HG03095 (cell line): Measurements from ENCODE around the gene GPR89A.
"Not testable (repeated sequence)": the region's sequence is repeated elsewhere in the genome, so short reads cannot be mapped to it uniquely, and the experiment has no call there.

ENCODE experiments used
- ATAC-seq: cut with Tn5 transposase; IDR thresholded peaks from one replicate; pipeline ENCODE4 v1.9.1; 2021; ENCODE audit warnings: moderate library complexity; ENCODE audit not compliant: unreplicated experiment

The GPR89A gene

GRCh38 chr1:145607833-145608733, at the start of gene GPR89A:
TSS of gene GPR89A (plus strand) at chr1:145607988. CDS start at chr1:145608134, 146 bp downstream.
- peak; percentile 93 for ATAC-seq

DNA sequence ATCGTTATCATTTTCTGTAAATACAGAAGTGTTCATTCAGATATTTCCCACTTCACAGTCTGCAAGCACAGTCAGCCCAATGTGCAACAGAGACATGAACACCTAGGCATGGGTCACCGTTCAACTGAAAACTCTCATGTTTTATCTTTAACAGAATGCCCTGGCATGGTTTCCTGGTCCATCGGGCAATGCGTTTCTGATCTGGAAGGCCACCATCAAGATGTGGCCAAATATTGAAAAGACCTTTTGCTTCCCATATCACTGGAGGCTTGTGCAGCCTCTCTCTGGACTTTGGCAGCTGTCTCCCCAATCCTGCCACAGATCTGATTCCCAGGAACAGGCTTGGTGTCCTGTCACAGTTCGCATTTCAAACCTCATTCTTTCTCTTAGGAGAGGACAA, 21.0 kb upstream of the GPR89A start:
- not testable (repeated sequence) for ATAC-seq

GRCh38 chr1:145590806-145591205, 17.0 kb upstream of the GPR89A start:
- not testable (repeated sequence) for ATAC-seq

DNA sequence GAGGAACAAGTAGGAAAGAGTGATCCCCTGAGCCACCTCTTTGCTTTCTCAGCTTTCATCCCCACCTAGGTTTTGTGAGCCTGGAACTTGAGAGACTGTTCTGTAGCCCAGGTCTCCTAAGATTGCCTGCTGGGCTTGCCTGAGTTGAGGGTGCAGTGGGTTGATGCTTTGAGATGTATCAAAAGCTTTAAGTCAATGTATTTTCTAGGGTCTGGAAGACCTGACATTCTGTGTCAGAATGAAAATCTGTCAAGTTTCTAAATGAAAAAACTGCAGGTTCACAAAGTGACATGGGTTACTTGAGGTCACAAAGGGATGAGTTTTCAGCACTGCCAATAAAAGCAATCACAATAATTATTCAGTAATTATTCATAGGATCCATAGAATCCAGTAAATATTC, 15.4 kb upstream of the GPR89A start:
- not testable (repeated sequence) for ATAC-seq

DNA sequence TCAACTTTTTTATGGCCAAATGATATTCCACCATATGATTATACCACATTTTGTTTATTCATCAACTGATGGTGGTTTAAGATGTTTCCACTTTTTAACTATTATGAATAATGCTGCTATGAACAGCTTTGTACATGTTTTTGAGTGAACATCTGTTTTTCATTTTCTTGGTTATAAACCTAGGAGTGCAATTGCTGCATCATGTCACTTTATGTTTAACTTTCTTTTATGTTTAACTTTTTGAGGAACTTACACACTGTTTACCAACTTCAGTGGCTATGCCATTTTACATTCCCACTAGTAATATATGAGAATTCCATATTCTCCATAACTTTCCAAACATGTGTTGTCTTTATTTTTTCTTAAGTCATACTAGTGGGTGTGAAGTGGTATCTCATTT, 12.4 kb upstream of the GPR89A start:
- ATAC-seq = not testable (repeated sequence)

DNA sequence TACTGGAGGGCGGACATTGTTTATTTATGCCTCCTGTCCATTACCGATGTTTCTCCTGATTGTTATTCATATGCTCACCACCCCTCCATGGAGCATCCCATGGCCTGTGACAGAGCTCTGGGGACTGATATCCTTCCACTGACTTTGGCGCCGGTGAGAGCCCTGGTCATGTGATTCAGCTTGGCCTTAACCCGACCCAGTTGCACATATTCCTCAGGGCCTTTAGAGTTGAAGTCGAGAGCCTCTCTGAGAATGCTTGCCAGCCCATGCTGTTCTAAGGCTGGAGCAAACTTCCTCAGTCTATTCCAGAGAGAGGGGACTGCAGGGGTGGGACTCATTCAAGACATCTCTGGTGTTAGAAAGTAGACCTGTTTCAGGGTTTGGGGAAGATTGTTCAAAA, 11.6 kb upstream of the GPR89A start:
- not testable (repeated sequence) for ATAC-seq

DNA sequence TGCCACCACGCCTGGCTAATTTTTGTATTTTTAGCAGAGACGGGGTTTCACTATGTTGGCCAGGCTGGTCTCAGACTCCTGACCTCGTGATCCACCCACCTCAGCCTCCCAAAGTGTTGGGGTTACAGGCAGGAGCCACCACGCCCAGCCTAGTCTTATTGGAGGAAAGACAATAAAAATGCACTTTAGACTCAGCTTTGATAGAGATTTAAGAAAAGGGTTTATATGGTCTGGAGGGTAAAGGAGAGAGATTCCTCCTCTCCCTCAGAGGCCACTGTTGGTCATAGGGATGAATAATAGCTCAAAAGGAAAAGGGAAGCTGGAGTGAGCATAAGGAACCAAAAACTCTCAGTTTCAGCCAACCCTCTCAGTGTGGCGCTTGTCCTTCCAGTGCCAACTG, 8.4 kb upstream of the GPR89A start:
- ATAC-seq = not testable (repeated sequence)

DNA sequence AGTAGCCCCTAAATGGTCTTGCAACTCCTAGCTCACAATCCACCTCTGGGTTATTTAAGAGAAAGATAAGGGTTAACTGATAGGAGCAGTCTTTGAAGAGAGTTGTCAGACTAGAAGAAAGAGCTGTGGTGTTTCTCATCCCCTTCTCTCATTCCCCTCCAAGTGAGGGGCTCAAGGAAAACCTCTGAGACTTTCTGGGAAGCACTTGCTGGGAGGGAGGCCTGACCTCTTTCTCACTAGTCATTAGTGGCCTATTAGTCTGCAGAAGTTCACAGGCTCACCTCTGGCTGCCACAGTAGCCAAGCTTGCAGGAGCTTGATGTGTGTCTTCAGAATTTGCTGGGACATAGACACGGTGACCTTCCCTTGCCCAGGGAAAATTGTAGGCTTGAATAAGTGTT, 6.2 kb upstream of the GPR89A start:
- ATAC-seq = no peak

GRCh38 chr1:145606840-145607239, 948 bp upstream of the GPR89A start:
- not testable (repeated sequence) for ATAC-seq

DNA sequence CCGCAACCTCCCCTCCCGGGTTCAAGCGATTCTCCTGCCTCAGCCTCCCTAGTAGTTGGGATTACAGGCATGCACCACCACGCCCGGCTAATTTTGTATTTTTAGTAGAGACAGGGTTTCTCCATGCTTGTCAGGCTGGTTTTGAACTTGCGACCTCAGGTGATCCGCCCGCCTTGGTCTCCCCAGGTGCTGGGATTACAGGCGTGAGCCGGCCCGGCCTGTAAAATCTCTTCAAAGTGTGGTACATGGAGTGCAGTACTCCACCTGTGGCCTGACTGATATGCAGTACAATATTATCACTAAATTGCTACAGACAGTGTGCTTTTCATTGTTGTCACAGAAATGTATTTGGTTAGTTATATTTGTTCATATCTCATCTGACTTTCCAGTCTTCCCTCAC, 499 bp upstream of the GPR89A start:
- ATAC-seq = not testable (repeated sequence)

GRCh38 chr1:145610744-145611143, 3.0 kb downstream of the GPR89A start:
- ATAC-seq = not testable (repeated sequence)

GRCh38 chr1:145620073-145620472, 12.3 kb downstream of the GPR89A start:
- ATAC-seq = not testable (repeated sequence)

DNA sequence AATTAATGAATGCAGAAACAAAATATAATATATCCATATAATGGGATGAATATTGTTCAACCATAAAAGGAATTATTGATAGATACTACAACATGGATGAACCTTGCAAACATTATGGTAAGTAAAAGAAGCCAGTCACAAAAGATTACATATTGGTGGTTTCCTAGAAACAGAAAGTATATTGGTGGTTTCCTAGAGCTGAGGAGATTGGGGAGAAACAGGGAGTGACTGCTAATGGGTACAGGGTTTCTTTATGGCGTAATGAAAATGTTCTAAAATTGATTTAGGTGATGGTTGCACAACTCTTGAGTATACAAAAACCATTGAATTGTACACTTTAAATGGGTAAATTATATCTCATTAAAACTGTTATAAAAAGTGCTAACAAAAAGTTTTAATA, 14.4 kb downstream of the GPR89A start:
- ATAC-seq = not testable (repeated sequence)

- ATAC-seq = not testable (repeated sequence)
These were observed 28.4 kb downstream of the GPR89A start for GRCh38 chr1:145636237-145636636.

DNA sequence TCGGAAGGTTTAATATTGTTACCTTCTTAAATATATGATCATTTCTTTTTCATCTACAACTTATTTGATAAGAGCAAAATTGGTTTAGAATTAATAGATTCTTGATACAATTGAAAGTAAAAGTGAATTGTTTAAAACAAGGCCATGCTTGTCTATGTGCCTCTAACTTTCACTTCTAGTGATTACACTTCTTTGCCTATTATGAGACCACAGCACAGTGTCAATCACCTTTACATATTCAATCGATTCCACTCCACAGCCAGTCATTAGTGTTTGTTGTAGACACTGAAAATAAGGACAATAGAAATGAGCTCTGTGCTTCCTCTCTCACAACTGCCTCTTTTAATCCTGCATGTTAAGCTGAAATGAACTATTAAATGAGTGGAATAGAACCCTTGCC, 34.1 kb downstream of the GPR89A start:
- not testable (repeated sequence) for ATAC-seq

- not testable (repeated sequence) for ATAC-seq
These were observed 36.2 kb downstream of the GPR89A start for GRCh38 chr1:145643990-145644389.

DNA sequence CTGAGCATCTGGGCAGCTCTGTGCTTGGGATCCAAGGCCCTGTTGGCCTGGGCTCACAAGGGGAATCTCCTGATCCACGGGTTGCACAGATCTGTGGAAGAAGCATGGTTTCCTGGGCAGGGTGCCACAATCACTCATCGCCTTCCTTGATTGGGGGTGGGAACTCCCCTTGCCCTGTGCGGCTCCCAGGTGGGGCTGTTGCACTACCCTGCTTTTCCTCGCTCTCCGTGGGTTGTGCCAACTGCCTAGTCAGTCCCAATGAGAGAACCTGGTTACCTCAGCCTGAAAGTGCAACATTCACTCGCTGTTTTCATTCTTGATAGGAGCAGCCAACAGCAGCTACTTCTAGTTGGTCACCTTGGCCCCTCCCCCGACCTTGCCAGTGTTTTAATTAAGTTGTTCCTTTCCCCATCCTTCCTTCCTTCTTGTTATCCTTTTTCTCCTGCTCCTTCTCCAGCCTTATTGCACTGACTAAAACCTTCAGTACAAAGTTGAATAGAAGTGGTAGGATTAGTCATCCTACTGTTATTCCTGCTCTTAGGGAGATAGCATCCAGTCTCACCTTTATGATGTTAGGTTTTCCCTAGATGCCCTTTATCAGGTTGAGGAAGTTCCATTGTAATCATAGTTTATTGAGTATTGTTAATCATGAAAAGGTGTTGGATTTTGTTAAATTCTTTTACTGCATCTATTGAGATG, 48.6 kb downstream of the GPR89A start:
- ATAC-seq = not testable (repeated sequence)

GRCh38 chr1:145662502-145662901, 54.7 kb downstream of the GPR89A start:
- ATAC-seq = not testable (repeated sequence)

- ATAC-seq = not testable (repeated sequence)
These were observed 57.2 kb downstream of the GPR89A start for GRCh38 chr1:145665015-145665414.

GRCh38 chr1:145670995-145671745, 63.4 kb downstream of the GPR89A start:
- ATAC-seq = not testable (repeated sequence)

DNA sequence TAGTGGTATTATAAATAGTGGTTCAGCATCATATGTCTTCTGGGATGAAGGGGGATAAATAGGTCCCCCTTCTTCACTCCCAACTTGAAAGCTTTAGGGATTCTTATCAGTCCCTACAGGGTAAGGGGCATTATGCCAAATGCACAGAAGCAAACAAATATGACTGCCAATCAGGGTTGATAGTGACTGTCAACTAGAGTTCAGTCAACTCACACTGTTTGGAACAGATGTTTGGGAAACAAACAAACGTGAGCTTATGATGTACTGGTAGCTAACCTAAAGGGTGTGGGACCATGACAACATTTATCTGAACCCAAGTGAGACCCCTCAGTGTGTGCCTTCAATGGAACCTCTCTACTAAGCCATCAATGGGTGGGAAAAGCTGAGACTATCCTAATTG, 65.4 kb downstream of the GPR89A start:
- ATAC-seq = not testable (repeated sequence)
